HG02981 (cell line): ENCODE measurements around the gene GAD1.

Experiments
- ATAC-seq: cut with Tn5 transposase; IDR thresholded peaks from one replicate; pipeline ENCODE4 v1.9.1; 2021; ENCODE audit warnings: mild to moderate bottlenecking, moderate library complexity; ENCODE audit not compliant: unreplicated experiment

Gene GAD1

DNA sequence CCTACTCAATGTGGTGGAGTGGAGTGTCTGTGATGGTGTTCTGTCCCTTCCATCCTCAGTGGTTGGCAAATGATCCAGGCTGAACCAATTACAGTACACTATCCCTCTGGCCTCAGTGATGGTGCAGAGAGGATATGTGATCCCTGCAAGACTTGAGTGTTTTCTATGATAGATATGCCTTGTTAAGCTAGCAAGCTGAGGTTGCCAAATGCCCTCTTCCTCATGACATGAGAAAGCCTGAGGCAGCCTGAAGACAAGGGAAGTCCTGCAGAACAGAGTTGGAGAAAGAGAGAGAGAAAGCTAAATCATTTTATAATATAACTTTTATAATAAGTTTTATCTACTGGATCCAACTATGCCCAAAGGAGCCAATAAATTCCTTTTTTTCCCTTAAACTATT is 70.8 kb downstream of the GAD1 start:
- ATAC-seq = no peak

GRCh38 chr2:170887896-170888295 is 71.2 kb downstream of the GAD1 start:
- ATAC-seq = no peak

DNA sequence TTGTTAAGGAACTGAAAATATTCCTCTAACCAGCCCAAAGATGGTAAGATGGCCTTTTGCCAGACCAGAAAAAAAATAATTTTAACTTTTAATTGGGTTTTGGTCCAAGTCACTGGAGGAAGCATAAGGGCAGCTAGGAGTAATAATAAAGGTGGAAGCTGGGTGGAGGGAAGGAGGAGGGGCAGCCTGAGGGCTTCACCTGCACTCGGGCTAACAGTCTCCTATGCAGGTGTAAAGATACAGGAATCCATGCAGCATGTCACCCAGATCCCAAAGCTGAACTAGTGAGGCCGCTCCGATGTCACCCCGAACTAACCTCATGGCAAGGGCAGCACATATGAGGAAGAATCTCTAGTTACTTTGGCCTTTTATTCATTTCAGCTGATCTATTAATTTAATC is 75.2 kb downstream of the GAD1 start:
- ATAC-seq = no peak

GRCh38 chr2:170892391-170892951 is 75.8 kb downstream of the GAD1 start:
- ATAC-seq = no peak

GRCh38 chr2:170895023-170895757 is 78.5 kb downstream of the GAD1 start:
- ATAC-seq = no peak

DNA sequence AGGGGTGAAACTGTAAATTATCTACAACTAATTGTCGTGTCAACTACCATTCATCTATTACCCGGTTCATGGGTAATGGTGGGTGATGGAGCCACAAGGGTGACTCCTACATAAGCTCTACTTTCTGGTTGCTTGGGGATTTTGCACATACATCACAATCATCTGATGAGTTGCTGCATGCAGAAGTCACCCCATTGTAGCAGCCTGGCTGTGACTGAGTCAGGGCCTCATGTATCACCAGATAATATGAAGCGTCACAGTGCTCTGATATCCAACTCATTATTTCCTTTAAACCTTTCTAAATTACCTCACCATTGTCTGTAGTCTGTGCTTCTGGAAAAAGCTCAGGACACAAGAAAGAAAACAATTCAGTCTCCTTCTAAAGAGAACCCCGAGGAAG is 79.9 kb downstream of the GAD1 start:
- no peak for ATAC-seq

- no peak for ATAC-seq
Observed at GRCh38 chr2:170897108-170897507, 80.4 kb downstream of the GAD1 start.

GRCh38 chr2:170905864-170906263 is 89.2 kb downstream of the GAD1 start:
- ATAC-seq = no peak
